Measurements from ENCODE around the gene PDRG1. TPM values are rescaled to one million over a fixed set of nuclear protein-coding genes. Genes with fewer than 3 reads are reported as not detected.

The PDRG1 gene
- total and polyA plus RNA-seq, 2 donors (not counting 1 experiment from before 2014, with no cell fraction given), result 12.7 to 18.6 TPM

GRCh38 chr20:31967830-31968249 is 16.0 kb upstream of the PDRG1 start, which contains the start of gene XKR7:
Gene XKR7, plus strand, starts transcription at chr20:31968151. Its CDS starts 25 bp downstream, at chr20:31968176.
- no peak for TF ChIP-seq EZH2 (IDR thresholded peaks at IDR 0.05; ENCODE audit: borderline replicate concordance, insufficient read depth, low read depth, low read length, poor library complexity, severe bottlenecking)
- TF ChIP-seq CTCF (IDR thresholded peaks at IDR 0.05), result no peak
- intact Hi-C loops (cut with micrococcal nuclease), result loop anchor here (1.0 to 5.0 kb wide), 2 partner anchors 16 to 124 kb away; partner anchors contain the start of gene PDRG1
- Histone ChIP-seq H3K27me3 (replicated peaks in 1 of 4; ENCODE audit: control extremely low read depth in 1 of 4, control insufficient read depth in 3 of 4, insufficient read depth in 4 of 4, low read length in 3 of 4) (peaks cover 0 to 48% (median 18%) of the 10 kb centered on the region in 4 experiments), H3K79me2 (ENCODE audit: control insufficient read depth, insufficient read depth, low read length) (no peaks in the 10 kb centered on the region), H3K4me2 (replicated peaks; ENCODE audit: low read depth, low read length, poor library complexity, severe bottlenecking) (peak within 1 kb of the TSS; percentile 78), H3K27ac (ENCODE audit: low read length in 2 of 2) (no peak within 1 kb of the TSS), H2AFZ (ENCODE audit: insufficient read depth, low read depth, low read length, poor library complexity, severe bottlenecking) (no peak within 1 kb of the TSS), H3K36me3 (replicated peaks in 1 of 2; ENCODE audit: control extremely low read depth in 1 of 2, control insufficient read depth in 1 of 2, extremely low read depth in 1 of 2, insufficient read depth in 2 of 2, low read length in 1 of 2) (no peaks in the 10 kb centered on the region), H3K4me1 (ENCODE audit: control insufficient read depth in 2 of 2, insufficient read depth in 2 of 2, low read length in 2 of 2) (peaks cover 6 to 11% of the 10 kb centered on the region in 2 donors), H3K9ac (ENCODE audit: low read length) (peak within 1 kb of the TSS; percentile 53), H3K9me3 (ENCODE audit: control extremely low read depth in 1 of 3, control insufficient read depth in 2 of 3, insufficient read depth in 1 of 3, low read length in 2 of 3) (peaks cover 0 to 6% (median 0%) of the 10 kb centered on the region in 3 donors), H4K20me1 (ENCODE audit: control insufficient read depth, insufficient read depth, low read length, poor library complexity, severe bottlenecking) (no peaks in the 10 kb centered on the region), H3K4me3 (ENCODE audit: control extremely low read depth in 1 of 5, extremely low read depth in 1 of 5, insufficient read depth in 1 of 5, low read depth in 2 of 5, low read length in 4 of 5) (peak within 1 kb of the TSS in 4 of 5 experiments; percentile 13 to 42 (median 28))
- no peaks in the 10 kb centered on the region for H3K9me3 Mint-ChIP-seq (ENCODE audit: insufficient read depth)
- DNase-seq, result peak; percentile 43
- ChIA-PET POLR2A (no interaction called here), CTCF (interaction anchor here (1.6 to 3.6 kb wide), 2 partner anchors 15 to 115 kb away, joined by 4 to 16 read pairs; partner anchors contain the start of gene PDRG1)
- under 1% methylated on average over 29 of the region's 38 CpGs for WGBS (ENCODE audit: insufficient coverage)
- peaks cover 57% of the 10 kb centered on the region for H3K27me3 Mint-ChIP-seq
- H3K4me3 Mint-ChIP-seq, result peak within 1 kb of the TSS; percentile 90
- H3K27ac Mint-ChIP-seq, result no peak within 1 kb of the TSS
- peak; percentile 46 for ATAC-seq (ENCODE audit: low read depth)
- H3K4me1 Mint-ChIP-seq, result peaks cover 11% of the 10 kb centered on the region

- H3K4me3 ChIP-seq (ENCODE audit: control extremely low read depth in 1 of 5, extremely low read depth in 1 of 5, insufficient read depth in 1 of 5, low read depth in 2 of 5, low read length in 4 of 5), result no peak overlapping the region
- Mint-ChIP-seq H3K27ac (no peak overlapping the region), H3K4me3 (peak overlapping the region; percentile 64), H3K27me3 (peaks cover 60% of the 10 kb centered on the region), H3K9me3 (ENCODE audit: insufficient read depth) (no peaks in the 10 kb centered on the region), H3K4me1 (peaks cover 11% of the 10 kb centered on the region)
- H3K4me2 ChIP-seq (replicated peaks; ENCODE audit: low read depth, low read length, poor library complexity, severe bottlenecking), result peak overlapping the region; percentile 78
- DNase-seq, result no peak
- ATAC-seq (ENCODE audit: low read depth), result no peak
- ChIA-PET POLR2A (no interaction called here), CTCF (interaction anchor here (0.9 to 3.6 kb wide), 3 partner anchors 14 to 115 kb away, joined by 3 to 16 read pairs (median 4); partner anchors contain the start of gene PDRG1)
- no peak overlapping the region for H2AFZ ChIP-seq (ENCODE audit: insufficient read depth, low read depth, low read length, poor library complexity, severe bottlenecking)
- H3K4me1 ChIP-seq (ENCODE audit: control insufficient read depth in 2 of 2, insufficient read depth in 2 of 2, low read length in 2 of 2), result peaks cover 6 to 11% of the 10 kb centered on the region in 2 donors
- peaks cover 0 to 54% (median 18%) of the 10 kb centered on the region in 4 experiments for H3K27me3 ChIP-seq (replicated peaks in 1 of 4; ENCODE audit: control extremely low read depth in 1 of 4, control insufficient read depth in 3 of 4, insufficient read depth in 4 of 4, low read length in 3 of 4)
- H3K9me3 ChIP-seq (ENCODE audit: control extremely low read depth in 1 of 3, control insufficient read depth in 2 of 3, insufficient read depth in 1 of 3, low read length in 2 of 3), result peaks cover 0 to 6% (median 0%) of the 10 kb centered on the region in 3 donors
- no peak overlapping the region for H3K27ac ChIP-seq (ENCODE audit: low read length in 2 of 2)
- no peaks in the 10 kb centered on the region for H3K36me3 ChIP-seq (replicated peaks in 1 of 2; ENCODE audit: control extremely low read depth in 1 of 2, control insufficient read depth in 1 of 2, extremely low read depth in 1 of 2, insufficient read depth in 2 of 2, low read length in 1 of 2)
- H3K79me2 ChIP-seq (ENCODE audit: control insufficient read depth, insufficient read depth, low read length), result no peaks in the 10 kb centered on the region
- no peaks in the 10 kb centered on the region for H4K20me1 ChIP-seq (ENCODE audit: control insufficient read depth, insufficient read depth, low read length, poor library complexity, severe bottlenecking)
- no peak overlapping the region for H3K9ac ChIP-seq (ENCODE audit: low read length)
- TF ChIP-seq CTCF (IDR thresholded peaks at IDR 0.05), result no peak
- TF ChIP-seq EZH2 (IDR thresholded peaks at IDR 0.05; ENCODE audit: borderline replicate concordance, insufficient read depth, low read depth, low read length, poor library complexity, severe bottlenecking), result no peak
- WGBS (ENCODE audit: insufficient coverage), result 19% methylated on average over 3 of the region's 5 CpGs
- intact Hi-C loops (cut with micrococcal nuclease), result loop anchor here (5.0 kb wide), 1 partner anchor 125 kb away; no protein-coding TSS in a partner anchor
These were observed 15.3 kb upstream of the PDRG1 start for GRCh38 chr20:31966991-31967655.
